GM12878 (cell line): ENCODE measurements around the gene HLA-A.

Experiments
- ATF7 ChIP-seq: fragments of 450-650 bp; IDR thresholded peaks from 2 replicates; pipeline ENCODE4 v1.6.1; 2016; ENCODE audit warnings: low read depth, mild to moderate bottlenecking
- BHLHE40 ChIP-seq, 2 experiments: fragments of 450-650 bp in 1 of 2; IDR thresholded peaks; 2 replicates each; pipeline ENCODE4 v1.6.1; 2011 to 2017; ENCODE audit warnings: low read depth in 2 of 2, borderline replicate concordance in 1 of 2, improper control_type of control experiment in 1 of 2, low read length in 1 of 2, mild to moderate bottlenecking in 1 of 2
- EP300 ChIP-seq, 2 experiments: fragments of 150-350 bp in 1 of 2; IDR thresholded peaks; 2 replicates each; pipeline ENCODE4 v1.6.1; 2011 to 2012; ENCODE audit warnings: low read depth in 2 of 2, low read length in 2 of 2, borderline replicate concordance in 1 of 2, improper control_type of control experiment in 1 of 2, inconsistent platforms in 1 of 2; ENCODE audit not compliant: control insufficient read depth in 1 of 2
- EZH2 ChIP-seq: IDR thresholded peaks from 2 replicates; pipeline ENCODE4 v1.6.1; 2012; ENCODE audit warnings: low read depth, mild to moderate bottlenecking, control low read depth, inconsistent platforms, low read length, borderline replicate concordance; ENCODE audit not compliant: control insufficient read depth
- GABPA ChIP-seq: IDR thresholded peaks from 2 replicates; pipeline ENCODE4 v1.6.1; 2014; ENCODE audit warnings: antibody characterized with exemption, low read depth, mild to moderate bottlenecking, inconsistent platforms
- PML ChIP-seq: IDR thresholded peaks from 2 replicates; pipeline ENCODE4 v1.6.1; 2012; ENCODE audit warnings: low read length, inconsistent platforms
- SPI1 ChIP-seq: IDR thresholded peaks from 2 replicates; pipeline ENCODE4 v1.6.1; 2011; ENCODE audit warnings: low read depth, mild to moderate bottlenecking, low read length, moderate library complexity, borderline replicate concordance; ENCODE audit not compliant: insufficient read depth
- ZNF384 ChIP-seq: IDR thresholded peaks from 2 replicates; pipeline ENCODE4 v1.6.1; 2012; ENCODE audit warnings: low read depth, mild to moderate bottlenecking, low read length, improper control_type of control experiment, borderline replicate concordance
- TF ChIP-seq, protein P1 (sequence below), 3 experiments: IDR thresholded peaks in 2 of 3; conservative IDR thresholded peaks in 1 of 3; 2 replicates each; pipeline ENCODE4 v1.5.1; 2011; ENCODE audit warnings: low read depth in 3 of 3, low read length in 3 of 3, mild to moderate bottlenecking in 3 of 3, control low read depth in 2 of 3, moderate library complexity in 2 of 3, inconsistent platforms in 1 of 3, mixed read lengths in 1 of 3; ENCODE audit not compliant: control insufficient read depth in 2 of 3, insufficient read depth in 1 of 3; ENCODE audit errors: extremely low read depth in 1 of 3
- TF ChIP-seq, protein P2 (sequence below): IDR thresholded peaks from 2 replicates; pipeline ENCODE4 v1.6.1; 2012; ENCODE audit warnings: low read depth, low read length, improper control_type of control experiment
- TF ChIP-seq, protein P3 (sequence below): fragments of 450-650 bp; IDR thresholded peaks from 2 replicates; pipeline ENCODE4 v1.6.1; 2017; ENCODE audit warnings: mild to moderate bottlenecking

DNA sequence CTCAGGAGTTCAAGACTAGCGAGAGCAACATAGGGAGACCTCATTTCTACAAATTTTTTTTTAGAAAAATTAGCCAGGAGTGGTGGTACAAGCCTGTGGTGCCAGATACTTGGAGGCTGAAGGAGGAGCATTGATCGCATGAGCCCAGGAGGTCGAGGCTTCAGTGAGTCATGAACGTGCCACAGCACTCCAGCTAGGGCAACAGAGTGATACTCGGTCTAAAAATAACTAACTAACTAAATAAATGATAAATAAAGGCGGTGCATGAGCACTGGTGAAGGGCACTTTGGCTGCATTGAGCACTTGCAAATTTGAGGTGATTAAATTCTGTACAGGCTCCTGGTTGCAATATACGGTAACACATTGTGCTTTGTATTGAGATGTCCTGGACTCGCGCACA lies 13.5 kb downstream of the HLA-A start:
- no peak for TF ChIP-seq SPI1
- TF ChIP-seq EZH2 = no peak
- no peak for TF ChIP-seq ZNF384
- TF ChIP-seq, protein P1, sequence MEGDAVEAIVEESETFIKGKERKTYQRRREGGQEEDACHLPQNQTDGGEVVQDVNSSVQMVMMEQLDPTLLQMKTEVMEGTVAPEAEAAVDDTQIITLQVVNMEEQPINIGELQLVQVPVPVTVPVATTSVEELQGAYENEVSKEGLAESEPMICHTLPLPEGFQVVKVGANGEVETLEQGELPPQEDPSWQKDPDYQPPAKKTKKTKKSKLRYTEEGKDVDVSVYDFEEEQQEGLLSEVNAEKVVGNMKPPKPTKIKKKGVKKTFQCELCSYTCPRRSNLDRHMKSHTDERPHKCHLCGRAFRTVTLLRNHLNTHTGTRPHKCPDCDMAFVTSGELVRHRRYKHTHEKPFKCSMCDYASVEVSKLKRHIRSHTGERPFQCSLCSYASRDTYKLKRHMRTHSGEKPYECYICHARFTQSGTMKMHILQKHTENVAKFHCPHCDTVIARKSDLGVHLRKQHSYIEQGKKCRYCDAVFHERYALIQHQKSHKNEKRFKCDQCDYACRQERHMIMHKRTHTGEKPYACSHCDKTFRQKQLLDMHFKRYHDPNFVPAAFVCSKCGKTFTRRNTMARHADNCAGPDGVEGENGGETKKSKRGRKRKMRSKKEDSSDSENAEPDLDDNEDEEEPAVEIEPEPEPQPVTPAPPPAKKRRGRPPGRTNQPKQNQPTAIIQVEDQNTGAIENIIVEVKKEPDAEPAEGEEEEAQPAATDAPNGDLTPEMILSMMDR (IDR thresholded peaks at IDR 0.05 in 2 of 3, conservative IDR thresholded peaks at IDR 0.05 in 1 of 3; ENCODE audit: control insufficient read depth in 2 of 3, extremely low read depth in 1 of 3, insufficient read depth in 1 of 3, low read depth in 3 of 3, low read length in 3 of 3) = no peak
- no peak for TF ChIP-seq PML
- no peak for TF ChIP-seq BHLHE40 (IDR thresholded peaks at IDR 0.05; ENCODE audit: borderline replicate concordance in 1 of 2, low read depth in 2 of 2, low read length in 1 of 2)
- no peak for TF ChIP-seq ATF7
- TF ChIP-seq, protein P2, sequence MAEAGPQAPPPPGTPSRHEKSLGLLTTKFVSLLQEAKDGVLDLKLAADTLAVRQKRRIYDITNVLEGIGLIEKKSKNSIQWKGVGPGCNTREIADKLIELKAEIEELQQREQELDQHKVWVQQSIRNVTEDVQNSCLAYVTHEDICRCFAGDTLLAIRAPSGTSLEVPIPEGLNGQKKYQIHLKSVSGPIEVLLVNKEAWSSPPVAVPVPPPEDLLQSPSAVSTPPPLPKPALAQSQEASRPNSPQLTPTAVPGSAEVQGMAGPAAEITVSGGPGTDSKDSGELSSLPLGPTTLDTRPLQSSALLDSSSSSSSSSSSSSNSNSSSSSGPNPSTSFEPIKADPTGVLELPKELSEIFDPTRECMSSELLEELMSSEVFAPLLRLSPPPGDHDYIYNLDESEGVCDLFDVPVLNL = no peak
- TF ChIP-seq GABPA = no peak
- TF ChIP-seq, protein P3, sequence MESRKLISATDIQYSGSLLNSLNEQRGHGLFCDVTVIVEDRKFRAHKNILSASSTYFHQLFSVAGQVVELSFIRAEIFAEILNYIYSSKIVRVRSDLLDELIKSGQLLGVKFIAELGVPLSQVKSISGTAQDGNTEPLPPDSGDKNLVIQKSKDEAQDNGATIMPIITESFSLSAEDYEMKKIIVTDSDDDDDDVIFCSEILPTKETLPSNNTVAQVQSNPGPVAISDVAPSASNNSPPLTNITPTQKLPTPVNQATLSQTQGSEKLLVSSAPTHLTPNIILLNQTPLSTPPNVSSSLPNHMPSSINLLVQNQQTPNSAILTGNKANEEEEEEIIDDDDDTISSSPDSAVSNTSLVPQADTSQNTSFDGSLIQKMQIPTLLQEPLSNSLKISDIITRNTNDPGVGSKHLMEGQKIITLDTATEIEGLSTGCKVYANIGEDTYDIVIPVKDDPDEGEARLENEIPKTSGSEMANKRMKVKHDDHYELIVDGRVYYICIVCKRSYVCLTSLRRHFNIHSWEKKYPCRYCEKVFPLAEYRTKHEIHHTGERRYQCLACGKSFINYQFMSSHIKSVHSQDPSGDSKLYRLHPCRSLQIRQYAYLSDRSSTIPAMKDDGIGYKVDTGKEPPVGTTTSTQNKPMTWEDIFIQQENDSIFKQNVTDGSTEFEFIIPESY = no peak
- no peak for TF ChIP-seq EP300 (IDR thresholded peaks at IDR 0.05; ENCODE audit: borderline replicate concordance in 1 of 2, control insufficient read depth in 1 of 2, low read depth in 2 of 2, low read length in 2 of 2)
